ENCODE measurements around the gene ZIC4. TPM values are rescaled to one million over a fixed set of nuclear protein-coding genes. Genes with fewer than 3 reads are reported as not detected.

ZIC4 gene
- total RNA-seq, 2 experiments from 2014 or later, result not detected

DNA sequence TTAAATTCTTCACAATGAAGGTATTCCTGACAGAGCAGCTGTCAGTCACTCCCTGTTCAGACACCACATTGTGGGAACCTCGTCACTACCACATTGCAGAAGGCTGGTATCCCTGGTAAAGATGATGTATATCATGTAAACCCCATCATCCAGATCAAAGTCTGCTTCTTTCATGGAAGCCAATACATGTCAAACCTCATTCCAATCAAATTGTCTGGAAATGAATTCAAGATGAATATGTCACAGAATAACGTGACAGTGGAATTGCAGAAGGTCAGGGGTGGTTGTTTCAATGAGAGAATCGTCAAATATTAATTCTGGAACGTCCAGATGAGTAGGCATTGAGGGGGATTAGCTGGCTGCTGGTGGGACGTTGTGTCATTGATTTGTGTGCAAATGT is 4.2 kb downstream of the ZIC4 start:
- ChIA-PET CTCF (no interaction called here), POLR2A (no interaction called here)
- TF ChIP-seq, protein P1, sequence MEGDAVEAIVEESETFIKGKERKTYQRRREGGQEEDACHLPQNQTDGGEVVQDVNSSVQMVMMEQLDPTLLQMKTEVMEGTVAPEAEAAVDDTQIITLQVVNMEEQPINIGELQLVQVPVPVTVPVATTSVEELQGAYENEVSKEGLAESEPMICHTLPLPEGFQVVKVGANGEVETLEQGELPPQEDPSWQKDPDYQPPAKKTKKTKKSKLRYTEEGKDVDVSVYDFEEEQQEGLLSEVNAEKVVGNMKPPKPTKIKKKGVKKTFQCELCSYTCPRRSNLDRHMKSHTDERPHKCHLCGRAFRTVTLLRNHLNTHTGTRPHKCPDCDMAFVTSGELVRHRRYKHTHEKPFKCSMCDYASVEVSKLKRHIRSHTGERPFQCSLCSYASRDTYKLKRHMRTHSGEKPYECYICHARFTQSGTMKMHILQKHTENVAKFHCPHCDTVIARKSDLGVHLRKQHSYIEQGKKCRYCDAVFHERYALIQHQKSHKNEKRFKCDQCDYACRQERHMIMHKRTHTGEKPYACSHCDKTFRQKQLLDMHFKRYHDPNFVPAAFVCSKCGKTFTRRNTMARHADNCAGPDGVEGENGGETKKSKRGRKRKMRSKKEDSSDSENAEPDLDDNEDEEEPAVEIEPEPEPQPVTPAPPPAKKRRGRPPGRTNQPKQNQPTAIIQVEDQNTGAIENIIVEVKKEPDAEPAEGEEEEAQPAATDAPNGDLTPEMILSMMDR (IDR thresholded peaks at IDR 0.05), result no peak
- intact Hi-C loops (cut with DNase I, micrococcal nuclease), result no loop called here
- no peaks in the 10 kb centered on the region for H3K4me1 Mint-ChIP-seq (ENCODE audit: low read depth)
- DNase-seq, result no peak
- no peaks in the 10 kb centered on the region for H3K9me3 Mint-ChIP-seq
- no peaks in the 10 kb centered on the region for H3K36me3 Mint-ChIP-seq (ENCODE audit: low read depth)
- Histone ChIP-seq H3K27me3 (ENCODE audit: control insufficient read depth in 1 of 2, insufficient read depth in 2 of 2, low read length in 2 of 2) (peaks cover 64 to 92% of the 10 kb centered on the region in 2 experiments), H3K4me1 (ENCODE audit: insufficient read depth, low read length) (no peaks in the 10 kb centered on the region), H3K36me3 (ENCODE audit: insufficient read depth, low read length) (no peaks in the 10 kb centered on the region), H3K4me3 (ENCODE audit: low read length) (no peak overlapping the region), H3K27ac (ENCODE audit: low read depth in 1 of 2, low read length in 2 of 2) (no peak overlapping the region), H3K9me3 (ENCODE audit: control insufficient read depth in 1 of 2, insufficient read depth in 1 of 2, low read length in 2 of 2) (peaks cover 8 to 41% of the 10 kb centered on the region in 2 experiments)
- no peak for ATAC-seq (ENCODE audit: poor library complexity)
- no peak overlapping the region for H3K4me3 Mint-ChIP-seq
- H3K27me3 Mint-ChIP-seq, result peaks cover 90% of the 10 kb centered on the region
- H3K27ac Mint-ChIP-seq, result no peak overlapping the region

DNA sequence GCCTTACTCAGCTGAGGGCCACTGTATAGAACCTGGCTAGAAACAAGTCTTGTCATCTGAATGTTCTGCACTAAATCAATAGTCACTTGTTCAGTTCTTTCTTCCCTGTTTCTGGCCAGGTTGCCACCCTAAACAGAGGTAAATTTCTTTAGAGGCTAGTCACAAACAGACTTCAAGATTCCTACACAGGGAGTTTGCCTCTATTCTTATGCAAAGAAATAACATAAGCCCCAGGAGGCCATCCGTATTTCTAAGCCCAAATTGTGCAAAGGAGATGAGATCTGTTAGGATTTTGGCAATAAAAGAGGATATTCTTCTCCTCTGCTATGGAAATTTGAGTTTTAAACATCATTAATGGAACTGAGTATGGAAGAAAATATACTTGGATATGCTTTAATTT is 4.9 kb downstream of the ZIC4 start:
- no peak overlapping the region for H3K27ac Mint-ChIP-seq
- no peak overlapping the region for H3K4me3 Mint-ChIP-seq
- no peaks in the 10 kb centered on the region for H3K36me3 Mint-ChIP-seq (ENCODE audit: low read depth)
- H3K9me3 Mint-ChIP-seq, result no peaks in the 10 kb centered on the region
- no peak for DNase-seq
- peaks cover 64 to 92% of the 10 kb centered on the region in 2 experiments for H3K27me3 ChIP-seq (ENCODE audit: control insufficient read depth in 1 of 2, insufficient read depth in 2 of 2, low read length in 2 of 2)
- CTCF ChIA-PET, result no interaction called here
- peaks cover 87% of the 10 kb centered on the region for H3K27me3 Mint-ChIP-seq
- POLR2A ChIA-PET, result no interaction called here
- H3K36me3 ChIP-seq (ENCODE audit: insufficient read depth, low read length), result no peaks in the 10 kb centered on the region
- no peak overlapping the region for H3K27ac ChIP-seq (ENCODE audit: low read depth in 1 of 2, low read length in 2 of 2)
- no peak for ATAC-seq (ENCODE audit: poor library complexity)
- H3K9me3 ChIP-seq (ENCODE audit: control insufficient read depth in 1 of 2, insufficient read depth in 1 of 2, low read length in 2 of 2), result peaks cover 8 to 46% of the 10 kb centered on the region in 2 experiments
- H3K4me3 ChIP-seq (ENCODE audit: low read length), result no peak overlapping the region
- H3K4me1 ChIP-seq (ENCODE audit: insufficient read depth, low read length), result no peaks in the 10 kb centered on the region
- H3K4me1 Mint-ChIP-seq (ENCODE audit: low read depth), result no peaks in the 10 kb centered on the region
- intact Hi-C loops (cut with DNase I, micrococcal nuclease), result no loop called here
- TF ChIP-seq, protein P1 (IDR thresholded peaks at IDR 0.05), result no peak

DNA sequence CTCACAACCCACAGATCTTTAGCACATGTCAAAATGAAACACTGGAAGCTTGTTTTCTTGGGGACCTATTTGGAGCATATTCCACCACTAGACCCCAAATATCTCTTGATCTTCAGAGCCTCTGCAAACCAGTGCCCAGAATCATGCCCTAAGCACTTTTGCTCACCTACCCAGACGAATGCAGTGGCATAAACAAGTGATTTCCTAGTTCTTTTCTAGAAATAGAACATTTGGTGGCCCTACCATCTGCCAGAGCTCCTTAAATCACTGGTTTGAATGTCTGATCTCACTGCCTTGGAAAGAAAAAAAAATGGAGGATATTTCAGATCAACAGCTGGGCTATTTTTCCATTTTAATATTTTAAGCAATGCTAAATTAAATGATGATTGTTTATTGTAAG is 5.3 kb downstream of the ZIC4 start:
- Mint-ChIP-seq H3K9me3 (no peaks in the 10 kb centered on the region), H3K27me3 (peaks cover 83% of the 10 kb centered on the region), H3K36me3 (ENCODE audit: low read depth) (no peaks in the 10 kb centered on the region), H3K4me3 (no peak overlapping the region), H3K27ac (no peak overlapping the region), H3K4me1 (ENCODE audit: low read depth) (no peaks in the 10 kb centered on the region)
- Histone ChIP-seq H3K4me1 (ENCODE audit: insufficient read depth, low read length) (no peaks in the 10 kb centered on the region), H3K9me3 (ENCODE audit: control insufficient read depth in 1 of 2, insufficient read depth in 1 of 2, low read length in 2 of 2) (peaks cover 8 to 47% of the 10 kb centered on the region in 2 experiments), H3K36me3 (ENCODE audit: insufficient read depth, low read length) (no peaks in the 10 kb centered on the region), H3K27me3 (ENCODE audit: control insufficient read depth in 1 of 2, insufficient read depth in 2 of 2, low read length in 2 of 2) (peaks cover 63 to 92% of the 10 kb centered on the region in 2 experiments), H3K4me3 (ENCODE audit: low read length) (no peak overlapping the region), H3K27ac (ENCODE audit: low read depth in 1 of 2, low read length in 2 of 2) (no peak overlapping the region)
- ChIA-PET CTCF (no interaction called here), POLR2A (no interaction called here)
- DNase-seq (no peak), ATAC-seq (ENCODE audit: poor library complexity) (no peak)
- intact Hi-C loops (cut with DNase I, micrococcal nuclease), result no loop called here
- TF ChIP-seq, protein P1 (IDR thresholded peaks at IDR 0.05), result no peak
